ENCODE results near the gene NOLC1.
A peak's percentile ranks its signal among the peaks of the same experiment; 100 is the strongest.

NOLC1 gene

GRCh38 chr10:102123223-102123622, 29.0 kb upstream of the NOLC1 start:
- no peaks in the 10 kb centered on the region; the same call in 1 of the 2 replicates for H3K36me3 ChIP-seq (ENCODE audit: control insufficient read depth, low read length)
- H3K4me1 ChIP-seq (ENCODE audit: control insufficient read depth, low read length): peaks cover 26% of the 10 kb centered on the region
- H3K9me2 ChIP-seq (replicated peaks; ENCODE audit: control insufficient read depth, low read length): no peaks in the 10 kb centered on the region
- peaks cover 28% of the 10 kb centered on the region for H3K79me2 ChIP-seq (ENCODE audit: control insufficient read depth, low read length)
- no peaks in the 10 kb centered on the region for H3K27me3 ChIP-seq (ENCODE audit: control insufficient read depth, low read length)
- TF ChIP-seq, protein P1, sequence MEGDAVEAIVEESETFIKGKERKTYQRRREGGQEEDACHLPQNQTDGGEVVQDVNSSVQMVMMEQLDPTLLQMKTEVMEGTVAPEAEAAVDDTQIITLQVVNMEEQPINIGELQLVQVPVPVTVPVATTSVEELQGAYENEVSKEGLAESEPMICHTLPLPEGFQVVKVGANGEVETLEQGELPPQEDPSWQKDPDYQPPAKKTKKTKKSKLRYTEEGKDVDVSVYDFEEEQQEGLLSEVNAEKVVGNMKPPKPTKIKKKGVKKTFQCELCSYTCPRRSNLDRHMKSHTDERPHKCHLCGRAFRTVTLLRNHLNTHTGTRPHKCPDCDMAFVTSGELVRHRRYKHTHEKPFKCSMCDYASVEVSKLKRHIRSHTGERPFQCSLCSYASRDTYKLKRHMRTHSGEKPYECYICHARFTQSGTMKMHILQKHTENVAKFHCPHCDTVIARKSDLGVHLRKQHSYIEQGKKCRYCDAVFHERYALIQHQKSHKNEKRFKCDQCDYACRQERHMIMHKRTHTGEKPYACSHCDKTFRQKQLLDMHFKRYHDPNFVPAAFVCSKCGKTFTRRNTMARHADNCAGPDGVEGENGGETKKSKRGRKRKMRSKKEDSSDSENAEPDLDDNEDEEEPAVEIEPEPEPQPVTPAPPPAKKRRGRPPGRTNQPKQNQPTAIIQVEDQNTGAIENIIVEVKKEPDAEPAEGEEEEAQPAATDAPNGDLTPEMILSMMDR (IDR thresholded peaks at IDR 0.05; ENCODE audit: low read depth, low read length, poor library complexity, severe bottlenecking): no peak
- no peak for TF ChIP-seq EZH2phosphoT487 (IDR thresholded peaks at IDR 0.05; ENCODE audit: borderline replicate concordance, low read length)
- H3K4me3 ChIP-seq (ENCODE audit: low read length): no peak overlapping the region
- no peaks in the 10 kb centered on the region for H3K9me3 ChIP-seq (ENCODE audit: control insufficient read depth, insufficient read depth, low read length)
- no peak overlapping the region for H3K4me2 ChIP-seq (ENCODE audit: low read length)
- peaks cover 22% of the 10 kb centered on the region for H3F3A ChIP-seq (ENCODE audit: control insufficient read depth, insufficient read depth)
- no peaks in the 10 kb centered on the region for H4K20me1 ChIP-seq (ENCODE audit: control insufficient read depth, insufficient read depth, low read depth, low read length)
- H3K27ac ChIP-seq (ENCODE audit: low read depth, low read length): no peak overlapping the region

DNA sequence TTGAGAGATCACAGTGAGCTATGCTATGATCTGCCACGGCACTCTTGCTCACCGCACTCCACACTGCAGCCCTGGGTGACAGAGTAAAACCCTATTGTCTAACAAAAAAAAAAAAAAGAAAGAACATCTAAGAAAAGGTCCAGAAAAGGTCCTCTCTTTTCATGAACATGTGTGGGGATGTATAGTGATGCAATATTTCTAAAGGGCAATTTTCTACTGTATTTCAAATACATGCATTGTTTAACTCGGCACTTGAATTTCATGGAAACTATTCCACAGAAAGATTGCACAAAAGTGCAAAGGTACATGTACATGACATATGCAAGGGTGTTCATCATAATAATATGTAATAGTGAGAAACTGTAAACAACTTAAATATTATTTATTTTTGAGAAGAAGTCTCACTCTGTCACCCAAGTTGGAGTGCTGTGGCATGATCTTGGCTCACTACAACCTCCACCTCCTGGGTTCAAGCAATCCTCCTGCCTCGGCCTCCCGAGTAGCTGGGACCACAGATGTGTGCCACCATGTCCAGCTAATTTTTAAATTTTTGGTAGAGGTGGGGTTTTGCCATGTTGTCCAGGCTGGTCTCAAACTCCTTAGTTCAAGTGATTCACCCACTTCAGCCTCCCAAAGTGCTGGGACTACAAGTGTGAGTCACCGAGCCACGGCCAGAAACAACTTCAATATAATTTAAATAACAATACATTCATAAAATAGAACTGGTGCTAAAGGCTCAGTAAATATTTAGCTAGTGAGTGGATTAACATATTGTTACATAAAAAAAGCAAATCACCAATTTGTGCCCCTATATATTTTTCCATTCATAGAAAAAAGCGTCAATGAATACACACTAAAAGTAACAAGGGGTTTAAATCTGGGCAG, 20.7 kb upstream of the NOLC1 start:
- peaks cover 28% of the 10 kb centered on the region for H3K4me1 ChIP-seq (ENCODE audit: control insufficient read depth, low read length)
- TF ChIP-seq, protein P1 (IDR thresholded peaks at IDR 0.05; ENCODE audit: low read depth, low read length, poor library complexity, severe bottlenecking): no peak
- TF ChIP-seq EZH2phosphoT487 (IDR thresholded peaks at IDR 0.05; ENCODE audit: borderline replicate concordance, low read length): no peak
- no peaks in the 10 kb centered on the region for H3K9me2 ChIP-seq (replicated peaks; ENCODE audit: control insufficient read depth, low read length)
- H3K27ac ChIP-seq (ENCODE audit: low read depth, low read length): no peak overlapping the region; the same call in 1 of the 2 replicates
- no peaks in the 10 kb centered on the region for H3F3A ChIP-seq (ENCODE audit: control insufficient read depth, insufficient read depth)
- peaks cover 35% of the 10 kb centered on the region for H3K36me3 ChIP-seq (ENCODE audit: control insufficient read depth, low read length)
- H3K27me3 ChIP-seq (ENCODE audit: control insufficient read depth, low read length): no peaks in the 10 kb centered on the region
- peaks cover 12% of the 10 kb centered on the region; the same call in 1 of the 2 replicates for H4K20me1 ChIP-seq (ENCODE audit: control insufficient read depth, insufficient read depth, low read depth, low read length)
- H3K4me3 ChIP-seq (ENCODE audit: low read length): peak overlapping the region; percentile 93; the same call in 1 of the 2 replicates
- peaks cover 44% of the 10 kb centered on the region for H3K79me2 ChIP-seq (ENCODE audit: control insufficient read depth, low read length)
- H3K9me3 ChIP-seq (ENCODE audit: control insufficient read depth, insufficient read depth, low read length): no peaks in the 10 kb centered on the region
- H3K4me2 ChIP-seq (ENCODE audit: low read length): peak overlapping the region; percentile 87

DNA sequence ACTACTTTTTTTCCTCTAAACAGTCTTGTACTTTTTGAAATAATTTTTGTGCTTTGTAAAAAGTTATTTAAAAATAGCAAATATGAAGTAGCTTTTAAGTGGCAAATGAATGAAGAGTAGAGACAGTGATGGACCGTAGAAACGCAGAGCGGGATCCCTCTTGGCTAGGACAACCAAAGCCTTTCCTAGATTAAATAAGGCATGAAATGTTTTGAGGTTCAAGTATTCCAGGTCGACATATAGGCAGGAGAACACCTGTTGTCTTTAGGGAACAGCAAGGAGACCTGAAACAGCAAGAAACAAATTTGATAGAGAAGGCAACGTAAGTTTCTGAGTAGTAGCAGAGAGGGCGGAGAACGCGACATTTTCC, 20.0 kb upstream of the NOLC1 start:
- no peaks in the 10 kb centered on the region for H3K9me2 ChIP-seq (replicated peaks; ENCODE audit: control insufficient read depth, low read length)
- H3K9me3 ChIP-seq (ENCODE audit: control insufficient read depth, insufficient read depth, low read length): no peaks in the 10 kb centered on the region
- peak overlapping the region; percentile 65 for H3K27ac ChIP-seq (ENCODE audit: low read depth, low read length)
- TF ChIP-seq, protein P1 (IDR thresholded peaks at IDR 0.05; ENCODE audit: low read depth, low read length, poor library complexity, severe bottlenecking): no peak
- no peak for TF ChIP-seq EZH2phosphoT487 (IDR thresholded peaks at IDR 0.05; ENCODE audit: borderline replicate concordance, low read length)
- H3K4me1 ChIP-seq (ENCODE audit: control insufficient read depth, low read length): peaks cover 28% of the 10 kb centered on the region
- H3K4me3 ChIP-seq (ENCODE audit: low read length): peak overlapping the region; percentile 93
- H3K36me3 ChIP-seq (ENCODE audit: control insufficient read depth, low read length): peaks cover 42% of the 10 kb centered on the region
- H3K4me2 ChIP-seq (ENCODE audit: low read length): peak overlapping the region; percentile 87
- H3F3A ChIP-seq (ENCODE audit: control insufficient read depth, insufficient read depth): no peaks in the 10 kb centered on the region
- H3K27me3 ChIP-seq (ENCODE audit: control insufficient read depth, low read length): no peaks in the 10 kb centered on the region
- H3K79me2 ChIP-seq (ENCODE audit: control insufficient read depth, low read length): peaks cover 51% of the 10 kb centered on the region
- peaks cover 12% of the 10 kb centered on the region; the same call in 1 of the 2 replicates for H4K20me1 ChIP-seq (ENCODE audit: control insufficient read depth, insufficient read depth, low read depth, low read length)

All from DOHH2 (cell line).